Activated CD8-positive, alpha-beta memory T cell treated with anti-CD3 and anti-CD28 coated beads for 24 hours (primary cell): Measurements from ENCODE around the gene ATG4B.

Source experiments
- DNase-seq: peaks from one replicate; pipeline ENCODE4 v3.0.0-alpha.2; 2020

ATG4B gene

DNA sequence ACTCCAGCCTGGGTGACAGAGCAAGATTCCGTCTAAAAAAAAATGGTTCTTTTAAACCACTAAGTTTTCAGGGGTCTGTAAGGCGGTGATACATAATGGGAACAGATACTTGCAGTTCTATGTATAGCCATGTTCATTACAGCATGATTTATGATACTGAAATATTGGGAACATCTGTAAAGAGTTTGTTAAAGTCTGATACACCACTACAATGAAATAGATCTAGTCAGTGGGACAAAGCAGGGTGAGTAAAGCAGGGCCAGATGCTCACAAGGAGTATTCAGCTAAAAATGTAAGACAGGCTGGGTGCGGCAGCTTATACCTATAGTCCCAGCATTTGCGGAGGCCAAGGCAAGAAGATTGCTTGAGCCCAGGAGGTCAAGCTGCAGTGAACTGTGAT, 58.2 kb downstream of the ATG4B start:
- no peak for DNase-seq

DNA sequence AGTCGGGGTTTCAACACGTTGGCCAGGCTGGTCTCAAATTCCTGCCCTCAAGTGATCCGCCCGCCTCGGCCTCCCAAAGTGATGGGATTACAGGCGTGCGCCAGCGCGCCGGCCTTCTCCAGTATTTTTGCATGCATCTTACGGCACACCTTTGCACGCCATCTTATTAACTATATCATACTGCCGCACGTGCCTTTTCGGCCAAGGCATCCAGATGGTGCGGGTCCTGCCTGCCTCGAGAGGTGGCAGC, 63.6 kb downstream of the ATG4B start:
- DNase-seq: no peak

DNA sequence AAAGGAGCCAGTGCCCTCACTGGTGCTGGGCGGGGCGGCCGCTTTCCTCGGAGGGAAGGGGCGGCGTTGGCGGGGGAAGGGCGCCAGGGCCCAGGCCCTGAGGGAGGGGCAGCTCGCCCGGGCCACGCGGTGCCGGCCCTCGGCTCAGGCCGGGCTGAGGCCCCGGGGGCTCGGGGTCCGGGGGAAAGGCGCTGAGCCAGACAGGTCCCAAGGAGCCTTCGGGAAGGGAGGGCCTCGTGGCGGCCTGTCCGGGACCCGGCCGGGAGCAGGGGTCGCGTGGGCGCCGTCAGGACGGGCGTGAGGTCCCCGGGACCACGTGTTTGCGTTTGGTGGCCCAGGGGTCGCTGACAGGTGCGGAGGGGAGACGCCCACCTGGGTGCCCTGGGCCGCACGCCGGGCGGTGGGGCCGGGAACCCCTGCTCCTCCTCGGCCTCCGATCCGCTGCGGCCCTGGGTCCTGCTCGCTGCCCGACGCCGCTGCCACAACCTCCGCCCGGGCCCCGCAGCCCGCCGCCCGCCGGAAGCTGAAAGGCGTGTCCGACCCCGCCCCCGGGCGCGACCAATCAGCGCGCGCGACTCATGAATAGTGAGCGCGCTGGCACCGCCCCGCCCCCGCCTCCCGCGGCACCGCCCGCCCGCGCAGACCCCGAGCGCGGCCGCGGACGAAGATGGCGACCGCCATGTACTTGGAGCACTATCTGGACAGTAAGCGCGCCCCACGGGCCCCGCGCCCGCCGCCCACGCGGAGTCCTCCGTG, 64.1 kb downstream of the ATG4B start, which contains the start of gene ING5:
ING5 (plus strand) TSS at position 641 of the 756 bp plus-strand sequence; CDS start at position 668, 27 bp downstream.
- DNase-seq: peak; percentile 99

DNA sequence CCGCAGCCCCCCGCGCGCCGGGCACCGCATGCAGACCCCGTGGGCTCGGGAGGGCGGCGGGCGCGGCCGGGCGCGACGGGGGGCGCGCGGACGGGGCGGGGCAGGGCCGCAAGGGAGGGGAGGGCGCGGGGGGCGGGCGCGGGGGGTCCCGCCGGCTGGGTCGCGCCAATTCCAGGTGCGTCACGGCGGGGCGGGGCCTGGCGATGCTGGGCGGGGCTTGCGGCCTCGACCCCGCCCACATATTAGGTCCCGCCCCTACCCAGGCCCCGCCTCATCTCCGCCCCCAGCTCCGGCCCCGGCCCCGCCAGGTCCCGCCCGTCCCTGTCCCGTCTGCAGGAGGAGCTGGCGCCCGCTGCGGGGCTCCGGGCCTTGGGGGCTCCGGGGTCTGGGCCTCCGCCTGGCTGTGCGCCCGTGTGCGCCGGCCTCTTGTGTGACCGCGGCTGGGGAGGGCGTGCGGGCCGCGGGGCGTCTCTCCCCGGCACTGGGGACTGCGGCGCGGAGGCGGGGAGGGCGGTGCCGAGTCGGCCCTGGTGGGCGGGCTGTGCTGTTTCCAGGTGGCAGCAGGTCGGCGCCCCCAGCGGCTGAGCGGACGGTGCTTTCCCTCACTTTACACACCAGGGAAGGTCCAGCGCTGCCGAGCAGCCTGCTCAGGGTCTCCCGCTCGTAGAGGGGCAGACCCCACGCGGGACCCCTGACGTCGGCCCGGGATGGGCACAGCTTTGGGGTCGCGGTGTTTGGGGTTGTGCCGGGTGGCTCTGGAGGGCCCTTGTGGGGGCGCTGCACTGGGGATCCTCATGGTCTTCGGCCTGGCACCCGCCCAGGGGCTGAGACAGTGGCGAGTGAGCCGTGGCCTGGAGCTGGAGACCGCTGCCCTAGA, 64.9 kb downstream of the ATG4B start:
- peak; percentile 96 for DNase-seq

DNA sequence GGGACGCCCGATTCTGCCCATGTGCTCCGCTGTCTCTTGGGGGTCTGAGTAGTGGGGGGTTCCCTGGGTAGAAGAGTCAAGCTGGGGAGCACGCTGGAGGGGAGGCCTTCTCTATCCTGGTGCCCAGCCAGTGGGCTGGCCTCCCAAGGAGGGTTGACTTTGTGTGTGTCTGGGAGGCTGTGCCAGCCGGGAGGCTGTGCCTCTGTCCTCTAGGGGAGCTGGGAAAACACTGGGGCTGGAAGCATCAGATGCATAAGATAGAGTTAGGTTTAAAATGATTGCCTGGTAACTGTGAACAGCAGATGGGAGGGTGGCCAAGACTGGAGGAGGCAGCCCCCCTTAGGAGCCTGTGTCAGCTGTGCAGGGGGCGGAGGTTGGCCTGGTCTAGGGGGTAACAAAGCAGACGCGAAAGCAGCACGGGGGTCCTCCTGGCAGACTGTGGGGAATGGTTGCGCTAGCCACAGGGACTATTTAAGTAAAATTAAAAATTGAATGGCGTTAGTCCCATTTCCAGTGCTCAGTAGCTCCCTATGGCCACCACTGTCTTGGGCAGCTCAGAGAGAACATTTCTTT, 65.6 kb downstream of the ATG4B start:
- DNase-seq: no peak

DNA sequence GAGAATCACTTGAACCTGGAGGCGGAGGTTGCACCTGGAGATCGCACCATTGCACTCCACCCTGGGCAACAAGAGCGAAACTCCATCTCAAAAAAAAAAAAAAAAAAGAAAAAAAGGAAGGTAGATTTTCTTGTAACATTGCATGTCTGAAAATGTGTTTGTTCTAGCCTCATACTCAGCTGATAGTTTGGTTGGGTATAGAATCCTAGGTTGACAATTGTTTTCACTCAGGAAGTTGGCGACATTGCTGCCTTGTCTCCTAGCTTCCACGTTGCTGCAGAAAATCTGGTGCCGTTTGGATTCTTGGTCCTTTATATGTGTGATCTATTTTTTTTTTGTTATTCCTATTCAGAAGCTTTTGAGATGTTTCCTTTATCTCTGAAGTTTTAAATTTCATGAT, 69.0 kb downstream of the ATG4B start:
- DNase-seq: no peak

DNA sequence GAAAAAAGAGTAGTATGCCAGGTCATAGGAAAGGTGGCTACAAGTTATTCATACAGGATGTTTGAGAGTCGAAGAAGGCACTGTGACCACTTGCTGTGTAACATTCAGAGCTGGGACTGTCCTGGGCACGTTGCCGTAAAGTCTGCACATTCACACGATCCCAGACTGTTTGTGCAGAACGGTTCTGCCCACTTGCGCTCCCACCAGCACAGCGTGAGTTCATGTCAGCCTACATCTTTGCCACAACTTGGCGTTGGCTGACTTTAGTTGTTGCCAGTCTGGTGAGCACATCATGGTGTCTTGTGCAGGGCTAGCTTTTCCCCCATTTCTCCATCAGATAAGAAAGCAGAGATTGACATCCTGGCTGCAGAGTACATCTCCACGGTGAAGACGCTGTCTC, 71.4 kb downstream of the ATG4B start:
- no peak for DNase-seq

DNA sequence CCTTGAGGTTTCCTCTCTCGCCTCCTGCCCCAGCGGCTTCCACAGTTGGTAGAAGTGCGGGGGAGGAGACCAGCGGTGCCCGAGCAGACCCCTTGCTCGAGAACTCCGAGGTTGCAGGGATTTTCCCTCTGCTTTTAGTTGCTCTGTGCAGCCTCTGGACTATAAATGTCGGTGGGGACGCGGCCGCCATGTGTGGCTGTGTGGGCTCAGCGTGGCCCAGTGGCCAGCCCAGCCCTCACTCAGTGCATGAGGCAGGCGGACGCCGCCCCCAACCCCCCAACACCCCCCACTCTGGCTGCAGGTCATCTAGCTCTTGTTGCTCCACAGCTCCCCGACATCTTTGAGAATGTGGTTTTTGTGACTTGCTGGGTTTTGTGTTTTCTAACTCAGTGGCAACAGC, 81.6 kb downstream of the ATG4B start:
- DNase-seq: no peak

DNA sequence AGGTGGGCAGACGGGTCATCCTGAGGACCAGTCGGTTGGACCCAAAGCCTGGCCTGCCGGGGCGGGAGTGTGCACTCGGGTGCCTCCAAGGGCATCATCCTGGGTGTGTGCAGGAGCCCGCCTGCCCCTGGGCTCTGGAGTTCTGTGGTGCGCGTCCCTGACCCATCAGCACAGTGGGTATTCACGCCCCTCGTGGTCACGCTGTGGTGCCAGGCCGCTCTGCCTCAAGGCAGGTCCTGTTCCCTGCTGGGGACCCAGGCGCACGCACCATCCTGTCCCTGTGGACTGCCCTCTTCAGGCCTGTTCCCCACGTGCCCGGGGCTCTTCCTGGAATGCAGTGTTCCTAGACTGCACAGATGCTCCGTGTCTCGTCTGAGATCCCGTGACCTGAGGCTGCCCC, 82.6 kb downstream of the ATG4B start:
- DNase-seq: no peak

DNA sequence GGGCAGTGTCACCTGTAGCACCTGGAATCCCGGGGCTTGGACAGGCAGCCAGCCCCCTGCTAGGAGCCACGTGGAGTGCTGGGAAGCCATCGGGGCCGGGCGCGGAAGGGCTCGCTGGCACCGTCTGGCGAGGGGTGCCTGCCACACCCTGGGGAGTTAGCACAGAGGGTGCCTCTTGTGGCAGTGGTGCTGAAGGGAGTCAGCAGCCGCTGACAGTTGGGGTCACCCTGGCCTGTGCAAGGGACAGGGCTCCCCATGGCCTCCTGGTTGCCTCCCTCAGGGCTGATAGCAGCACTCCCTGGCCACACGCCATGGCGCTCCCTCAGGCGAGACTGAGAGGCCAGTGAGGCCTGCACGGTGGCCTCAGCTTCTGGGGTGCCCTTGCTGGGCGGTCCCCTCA, 83.1 kb downstream of the ATG4B start:
- DNase-seq: no peak

DNA sequence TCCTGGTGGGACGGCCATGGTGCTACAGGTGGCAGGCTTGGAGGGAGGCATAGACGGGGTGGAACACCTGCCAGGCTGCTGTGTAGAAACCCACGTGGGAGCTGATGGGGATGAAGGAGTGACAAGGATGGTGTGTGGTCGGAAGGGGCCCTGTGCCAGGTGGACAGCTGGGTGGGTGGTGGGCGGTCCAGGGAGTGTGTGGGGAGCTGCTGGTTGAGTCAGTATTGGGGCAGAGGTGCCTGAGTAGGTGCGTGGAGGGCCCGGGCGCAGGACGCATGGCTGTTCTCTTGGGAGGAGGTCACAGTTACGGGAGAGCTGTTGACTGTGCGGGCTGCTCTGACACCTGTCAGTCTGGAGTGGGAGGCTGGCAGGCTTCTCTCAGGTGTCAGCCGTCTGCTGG, 84.4 kb downstream of the ATG4B start:
- no peak for DNase-seq

DNA sequence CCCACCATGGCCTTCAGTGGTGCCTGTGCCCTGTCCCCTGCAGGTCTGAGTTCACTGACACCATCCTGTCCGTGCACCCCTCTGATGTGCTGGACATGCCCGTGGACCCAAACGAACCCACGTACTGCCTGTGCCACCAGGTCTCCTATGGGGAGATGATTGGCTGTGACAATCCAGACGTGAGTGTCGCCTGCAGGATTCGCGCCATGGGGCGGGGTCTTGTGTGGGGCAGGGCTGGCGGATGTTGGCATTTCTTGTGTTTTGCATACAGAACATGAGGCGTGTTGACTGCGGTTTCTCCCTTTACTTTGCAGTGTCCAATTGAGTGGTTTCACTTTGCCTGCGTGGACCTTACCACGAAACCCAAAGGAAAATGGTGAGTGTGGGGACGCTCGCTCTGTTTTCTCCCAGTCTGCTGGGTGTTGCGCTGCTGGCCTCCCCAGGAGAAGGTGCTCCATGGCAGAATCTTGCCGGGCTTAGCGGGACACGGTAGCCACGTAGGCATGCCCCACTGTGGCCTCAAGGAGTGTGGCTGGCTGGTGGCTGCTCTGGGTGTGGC, 85.5 kb downstream of the ATG4B start:
- DNase-seq: no peak
